Omental fat pad (tissue), 4 donors: ENCODE measurements around the gene PCBP3. TPM values are rescaled to one million over a fixed set of nuclear protein-coding genes. Genes with fewer than 3 reads are reported as not detected.
A peak's percentile ranks its signal among the peaks of the same experiment; 100 is the strongest.

ENCODE experiments used
- ATAC-seq: fragments of 150-250 bp; one replicate; pipeline ENCODE4 v1.9.1; 2016; ENCODE audit warnings: mild to moderate bottlenecking, moderate library complexity; ENCODE audit not compliant: low FRiP score
- DNase-seq: peaks from one replicate; pipeline ENCODE4 v3.0.0-alpha.2; 2019; ENCODE audit warnings: low spot score
- CTCF ChIP-seq, 3 donors: fragments of 450-650 bp; IDR thresholded peaks; one replicate each; pipeline ENCODE4 v1.5.1; 2016 to 2017; ENCODE audit warnings: antibody characterized with exemption in 3 of 3, mild to moderate bottlenecking in 3 of 3, moderate library complexity in 2 of 3
- total RNA-seq, 4 donors: library from RNA; depleted of rRNA; stranded (reverse); fragments of >200 nt; gene quantifications; one replicate each; pipeline ENCODE4 v1.1.0, GENCODE V29; 2016

The PCBP3 gene
- total RNA-seq, 4 donors from 2014 or later: 1.1 to 26.8 (median 14.8) TPM

- ATAC-seq (no peak), DNase-seq (no peak)
- TF ChIP-seq CTCF (IDR thresholded peaks at IDR 0.05): no peak
Observed at GRCh38 chr21:45873418-45873817, 229.9 kb downstream of the PCBP3 start.

DNA sequence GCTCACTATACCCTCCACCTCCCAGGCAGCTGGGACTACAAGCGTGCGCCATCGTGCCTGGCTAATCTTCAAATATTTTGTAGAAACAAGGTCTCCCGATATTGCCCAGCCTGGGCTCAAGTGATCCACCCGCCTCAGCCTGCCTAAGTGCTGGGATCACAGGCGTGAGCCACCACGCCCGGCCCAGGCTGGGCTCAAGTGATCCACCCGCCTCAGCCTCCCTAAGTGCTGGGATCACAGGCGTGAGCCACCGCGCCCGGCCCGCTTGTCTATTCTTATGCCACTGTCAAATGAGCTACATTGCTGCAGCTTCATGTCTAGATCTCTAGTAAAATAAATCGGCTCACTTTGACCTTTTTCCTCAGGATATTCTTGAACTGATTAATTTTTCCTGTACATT, 230.3 kb downstream of the PCBP3 start:
- no peak for ATAC-seq
- TF ChIP-seq CTCF (IDR thresholded peaks at IDR 0.05): no peak
- DNase-seq: no peak

DNA sequence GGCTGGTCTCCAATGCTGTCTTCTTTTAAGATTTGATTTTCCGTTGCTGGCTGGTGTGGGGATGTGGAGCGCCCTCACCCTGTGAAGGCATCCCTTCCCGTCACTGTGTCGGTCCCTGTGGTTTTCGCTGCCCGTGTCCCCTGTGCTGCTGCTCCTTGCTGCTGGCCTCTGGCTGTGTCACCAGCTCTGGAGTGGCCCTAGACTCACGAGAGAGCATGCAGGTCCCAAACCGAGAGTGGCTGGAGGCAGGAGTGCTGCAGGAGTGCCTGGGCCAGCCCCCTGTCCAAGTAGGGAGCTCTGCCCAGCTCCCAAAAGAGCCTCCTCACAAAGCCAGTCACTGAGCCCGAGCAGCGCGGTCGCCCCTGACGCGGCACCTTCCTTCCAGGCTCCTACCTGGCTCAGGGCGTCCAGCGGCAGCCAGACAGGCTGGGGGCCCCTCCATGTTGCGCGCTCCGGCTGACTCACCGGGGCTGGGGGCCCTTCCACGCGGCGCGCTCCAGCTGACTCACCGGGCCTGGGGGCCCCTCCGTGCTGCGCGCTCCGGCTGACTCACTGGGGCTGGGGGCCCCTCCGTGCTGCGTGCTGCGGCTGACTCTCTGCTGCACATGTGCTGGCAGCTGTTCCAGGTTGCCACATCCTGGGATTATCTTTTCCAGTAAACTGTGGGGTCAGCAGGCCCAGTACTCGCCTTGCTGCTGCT, 231.3 kb downstream of the PCBP3 start:
- peak; percentile 52 for DNase-seq
- no peak for TF ChIP-seq CTCF (IDR thresholded peaks at IDR 0.05)
- ATAC-seq: peak; percentile 93

DNA sequence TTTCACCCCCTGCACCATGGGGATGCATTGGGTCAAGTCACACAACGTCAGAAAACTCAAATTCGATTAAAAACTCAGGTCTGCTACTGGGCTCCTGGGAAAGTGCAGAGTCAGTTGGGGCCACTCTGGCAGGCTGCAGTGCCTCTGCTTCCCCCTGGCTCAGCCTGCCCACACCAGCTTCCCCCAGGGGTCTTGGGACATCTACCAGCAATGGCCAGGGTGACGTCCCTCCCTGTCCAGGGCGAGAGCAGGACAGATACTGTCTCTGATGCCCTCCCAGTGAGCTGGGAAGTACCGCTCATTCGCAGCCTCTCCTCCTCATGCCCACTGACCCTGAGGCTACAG, 231.9 kb downstream of the PCBP3 start:
- peak; percentile 21 for ATAC-seq
- TF ChIP-seq CTCF (IDR thresholded peaks at IDR 0.05): no peak
- no peak for DNase-seq

DNA sequence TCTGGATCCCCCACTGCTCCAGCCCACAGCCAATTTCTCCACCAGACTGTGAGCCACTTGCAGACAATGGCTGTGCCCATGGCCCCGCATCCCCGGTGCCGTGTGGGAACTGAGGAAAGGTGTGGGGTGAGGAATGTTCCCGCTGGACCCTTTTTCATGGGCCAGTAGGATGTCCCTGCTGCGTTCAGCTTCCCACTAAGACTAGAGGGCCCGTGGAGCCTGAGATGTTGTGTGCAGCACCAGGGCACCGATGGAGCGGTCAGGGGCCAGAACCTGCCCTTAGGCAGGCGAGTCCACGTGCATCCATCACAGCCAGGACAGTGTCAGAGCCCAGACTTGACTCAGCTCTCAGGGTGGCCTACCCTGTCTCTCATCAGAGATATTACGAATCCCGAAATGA, 232.4 kb downstream of the PCBP3 start:
- ATAC-seq: no peak
- no peak for TF ChIP-seq CTCF (IDR thresholded peaks at IDR 0.05)
- DNase-seq: no peak

- no peak for TF ChIP-seq CTCF (IDR thresholded peaks at IDR 0.05)
- ATAC-seq: no peak
- DNase-seq: no peak
Observed at GRCh38 chr21:45876381-45877170, 233.1 kb downstream of the PCBP3 start.

GRCh38 chr21:45877171-45877438, 233.6 kb downstream of the PCBP3 start:
- ATAC-seq: no peak
- TF ChIP-seq CTCF (IDR thresholded peaks at IDR 0.05): no peak
- DNase-seq: no peak
